ENCODE measurements around the gene SPOCK1. TPM values are rescaled to one million over a fixed set of nuclear protein-coding genes. Genes with fewer than 3 reads are reported as not detected.
"Not testable (repeated sequence)": the region's sequence is repeated elsewhere in the genome, so short reads cannot be mapped to it uniquely, and the experiment has no call there.

SPOCK1 gene
- total and polyA plus RNA-seq, 2 experiments from 2014 or later = 4.1 to 14.0 TPM

- TF ChIP-seq, protein P1, sequence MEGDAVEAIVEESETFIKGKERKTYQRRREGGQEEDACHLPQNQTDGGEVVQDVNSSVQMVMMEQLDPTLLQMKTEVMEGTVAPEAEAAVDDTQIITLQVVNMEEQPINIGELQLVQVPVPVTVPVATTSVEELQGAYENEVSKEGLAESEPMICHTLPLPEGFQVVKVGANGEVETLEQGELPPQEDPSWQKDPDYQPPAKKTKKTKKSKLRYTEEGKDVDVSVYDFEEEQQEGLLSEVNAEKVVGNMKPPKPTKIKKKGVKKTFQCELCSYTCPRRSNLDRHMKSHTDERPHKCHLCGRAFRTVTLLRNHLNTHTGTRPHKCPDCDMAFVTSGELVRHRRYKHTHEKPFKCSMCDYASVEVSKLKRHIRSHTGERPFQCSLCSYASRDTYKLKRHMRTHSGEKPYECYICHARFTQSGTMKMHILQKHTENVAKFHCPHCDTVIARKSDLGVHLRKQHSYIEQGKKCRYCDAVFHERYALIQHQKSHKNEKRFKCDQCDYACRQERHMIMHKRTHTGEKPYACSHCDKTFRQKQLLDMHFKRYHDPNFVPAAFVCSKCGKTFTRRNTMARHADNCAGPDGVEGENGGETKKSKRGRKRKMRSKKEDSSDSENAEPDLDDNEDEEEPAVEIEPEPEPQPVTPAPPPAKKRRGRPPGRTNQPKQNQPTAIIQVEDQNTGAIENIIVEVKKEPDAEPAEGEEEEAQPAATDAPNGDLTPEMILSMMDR (IDR thresholded peaks at IDR 0.05; ENCODE audit: low read depth, low read length) = no peak
- no peak for DNase-seq (ENCODE audit: low read depth in 1 of 2, low spot score in 1 of 2)
- H3K27ac ChIP-seq = no peak overlapping the region
These were observed 105.7 kb downstream of the SPOCK1 start for GRCh38 chr5:137393196-137393993.

DNA sequence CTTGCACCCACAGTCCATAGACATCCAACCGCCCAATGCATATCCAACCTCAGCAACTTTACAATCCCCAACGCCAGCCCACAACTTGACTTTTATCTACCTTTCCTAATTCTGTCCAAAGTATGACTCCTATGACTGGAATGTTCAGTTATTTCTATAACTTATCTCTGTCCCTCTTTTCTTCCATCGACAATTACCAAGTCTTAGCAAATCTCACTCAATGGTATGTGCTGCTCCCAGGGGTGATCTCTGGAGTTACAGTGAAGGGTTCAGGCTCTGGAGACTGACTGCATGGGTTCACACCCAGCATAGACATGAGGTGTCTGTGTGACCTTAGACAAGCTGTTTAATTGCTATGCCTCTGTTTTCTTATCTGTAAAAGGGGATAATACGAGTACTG lies 106.9 kb downstream of the SPOCK1 start:
- TF ChIP-seq, protein P1 (IDR thresholded peaks at IDR 0.05; ENCODE audit: low read depth, low read length) = no peak
- no peaks in the 10 kb centered on the region for H3K36me3 ChIP-seq

More at GRCh38 chr5:137393196-137393993, 105.7 kb downstream of the SPOCK1 start:
- no peak overlapping the region for H3K4me3 ChIP-seq
- H3K36me3 ChIP-seq = no peaks in the 10 kb centered on the region
- no peaks in the 10 kb centered on the region for H3K9me3 ChIP-seq (ENCODE audit: low read depth)
- no peaks in the 10 kb centered on the region for H3K4me1 ChIP-seq (ENCODE audit: low read depth)
- H3K27me3 ChIP-seq = peaks cover 12% of the 10 kb centered on the region

DNA sequence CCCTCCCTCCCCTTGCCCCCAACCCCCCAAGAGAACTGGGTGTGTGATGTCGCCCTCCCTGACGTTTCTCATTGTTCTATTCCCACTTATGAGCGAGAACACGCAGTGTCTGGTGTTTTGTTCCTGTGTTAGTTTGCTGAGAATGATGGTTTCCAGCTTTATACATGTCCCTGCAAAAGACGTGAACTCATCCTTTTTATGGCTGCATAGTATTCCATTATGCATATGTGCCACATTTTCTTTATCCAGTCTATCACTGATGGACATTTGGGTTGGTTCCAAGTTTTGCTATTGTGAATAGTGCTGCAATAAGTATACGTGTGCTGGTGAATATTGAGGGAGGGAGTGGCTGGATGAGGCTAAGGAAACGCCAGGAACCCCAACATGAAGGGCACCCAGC lies 108.1 kb downstream of the SPOCK1 start:
- not testable (repeated sequence) for H3K4me1 ChIP-seq (ENCODE audit: low read depth); H3K27ac ChIP-seq; DNase-seq (ENCODE audit: low read depth in 1 of 2, low spot score in 1 of 2); H3K36me3 ChIP-seq; H3K4me3 ChIP-seq; H3K9me3 ChIP-seq (ENCODE audit: low read depth)
- peaks cover 12% of the 10 kb centered on the region for H3K27me3 ChIP-seq

More for the DNA sequence above, 106.9 kb downstream of the SPOCK1 start:
- Histone ChIP-seq H3K27me3 (peaks cover 12% of the 10 kb centered on the region), H3K4me1 (ENCODE audit: low read depth) (no peaks in the 10 kb centered on the region), H3K9me3 (ENCODE audit: low read depth) (no peaks in the 10 kb centered on the region), H3K27ac (no peak overlapping the region), H3K4me3 (no peak overlapping the region)
- DNase-seq (ENCODE audit: low read depth in 1 of 2, low spot score in 1 of 2) = no peak

GRCh38 chr5:137389042-137389441 lies 110.1 kb downstream of the SPOCK1 start:
- H3K9me3 ChIP-seq (ENCODE audit: low read depth) = peaks cover 3% of the 10 kb centered on the region
- no peaks in the 10 kb centered on the region for H3K36me3 ChIP-seq
- H3K27me3 ChIP-seq = peaks cover 8% of the 10 kb centered on the region
- no peak overlapping the region for H3K4me3 ChIP-seq
- H3K4me1 ChIP-seq (ENCODE audit: low read depth) = no peaks in the 10 kb centered on the region
- DNase-seq (ENCODE audit: low read depth in 1 of 2, low spot score in 1 of 2) = no peak
- TF ChIP-seq, protein P1 (IDR thresholded peaks at IDR 0.05; ENCODE audit: low read depth, low read length) = no peak
- no peak overlapping the region for H3K27ac ChIP-seq

- H3K4me3 ChIP-seq = no peak overlapping the region
- H3K36me3 ChIP-seq = no peaks in the 10 kb centered on the region
- DNase-seq (ENCODE audit: low read depth in 1 of 2, low spot score in 1 of 2) = no peak
- no peaks in the 10 kb centered on the region for H3K4me1 ChIP-seq (ENCODE audit: low read depth)
- peaks cover 8% of the 10 kb centered on the region for H3K27me3 ChIP-seq
- TF ChIP-seq, protein P1 (IDR thresholded peaks at IDR 0.05; ENCODE audit: low read depth, low read length) = no peak
- H3K9me3 ChIP-seq (ENCODE audit: low read depth) = peaks cover 3% of the 10 kb centered on the region
- H3K27ac ChIP-seq = no peak overlapping the region
These were observed 114.1 kb downstream of the SPOCK1 start for GRCh38 chr5:137385064-137385463.

DNA sequence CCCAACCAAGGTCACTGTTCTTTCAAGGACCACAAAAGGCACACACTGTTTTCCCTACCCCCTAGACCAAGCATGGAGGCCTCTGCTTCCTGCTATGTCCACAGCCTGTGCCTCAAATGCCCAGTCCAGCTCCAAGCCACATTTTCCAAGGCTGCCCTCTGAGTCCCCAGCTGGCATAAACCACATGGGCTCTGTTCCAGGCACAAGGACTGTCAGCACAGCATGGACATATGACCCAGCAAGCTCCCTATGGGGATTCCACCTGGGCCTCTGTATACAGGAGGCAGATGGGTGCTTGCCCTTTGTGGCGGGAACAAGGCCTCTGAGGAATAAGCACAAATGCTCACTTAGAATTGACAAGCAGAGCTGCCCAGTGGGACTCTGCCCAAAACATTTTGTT lies 115.2 kb downstream of the SPOCK1 start:
- Histone ChIP-seq H3K27me3 (peaks cover 5% of the 10 kb centered on the region), H3K9me3 (ENCODE audit: low read depth) (peaks cover 3% of the 10 kb centered on the region), H3K36me3 (no peaks in the 10 kb centered on the region), H3K4me1 (ENCODE audit: low read depth) (no peaks in the 10 kb centered on the region), H3K27ac (no peak overlapping the region), H3K4me3 (no peak overlapping the region)
- TF ChIP-seq, protein P1 (IDR thresholded peaks at IDR 0.05; ENCODE audit: low read depth, low read length) = no peak
- DNase-seq (ENCODE audit: low read depth in 1 of 2, low spot score in 1 of 2) = no peak
